Neuronal stem cell (in vitro differentiated cells): ENCODE measurements around the gene ATP5PD.

Experiments used
- DNase-seq: peaks from one replicate; pipeline ENCODE4 v3.0.0-alpha.2; 2013; ENCODE audit warnings: low spot score
- H2AFZ ChIP-seq: one replicate; pipeline ENCODE4 v1.6.1; 2013; ENCODE audit warnings: mild to moderate bottlenecking, low read length, inconsistent platforms
- H2AK5ac ChIP-seq: 2 replicates; pipeline ENCODE4 v1.6.1; 2013; ENCODE audit warnings: low read depth, mild to moderate bottlenecking, inconsistent platforms, low read length, moderate library complexity, mixed read lengths
- H2BK120ac ChIP-seq: 2 replicates; pipeline ENCODE4 v1.6.1; 2013; ENCODE audit warnings: low read depth, mild to moderate bottlenecking, inconsistent platforms, low read length, moderate library complexity, mixed read lengths
- H2BK12ac ChIP-seq: one replicate; pipeline ENCODE4 v1.6.1; 2013; ENCODE audit warnings: low read length, inconsistent platforms
- H2BK15ac ChIP-seq: 2 replicates; pipeline ENCODE4 v1.6.1; 2013; ENCODE audit warnings: mild to moderate bottlenecking, low read length, inconsistent platforms, mixed read lengths
- H2BK5ac ChIP-seq: one replicate; pipeline ENCODE4 v1.6.1; 2013; ENCODE audit warnings: inconsistent platforms, mild to moderate bottlenecking, low read length, moderate library complexity
- H3K14ac ChIP-seq: one replicate; pipeline ENCODE4 v1.6.1; 2013; ENCODE audit warnings: low read length, inconsistent platforms
- H3K18ac ChIP-seq: 2 replicates; pipeline ENCODE4 v1.6.1; 2013; ENCODE audit warnings: low read length, inconsistent platforms
- H3K23ac ChIP-seq: 2 replicates; pipeline ENCODE4 v1.6.1; 2013; ENCODE audit warnings: low read depth, mild to moderate bottlenecking, mixed read lengths, low read length, inconsistent platforms; ENCODE audit not compliant: poor library complexity
- H3K27ac ChIP-seq: replicated peaks from 3 replicates; pipeline ENCODE4 v1.5.1; 2013; ENCODE audit warnings: low read length, inconsistent platforms
- H3K27me3 ChIP-seq, 3 experiments: 2 replicates each; pipeline ENCODE4 v1.6.1; 2013; ENCODE audit warnings: low read length in 3 of 3, mild to moderate bottlenecking in 2 of 3, inconsistent platforms in 1 of 3, low read depth in 1 of 3, mixed read lengths in 1 of 3, moderate library complexity in 1 of 3; ENCODE audit not compliant: control insufficient read depth in 3 of 3, insufficient read depth in 3 of 3
- H3K36me3 ChIP-seq, 2 donors: replicated peaks in 1 of 2; 2 replicates each; pipeline ENCODE4 v1.6.1; 2013; ENCODE audit warnings: low read length in 2 of 2; ENCODE audit not compliant: control insufficient read depth in 2 of 2, insufficient read depth in 2 of 2
- H3K4ac ChIP-seq: 2 replicates; pipeline ENCODE4 v1.6.1; 2013; ENCODE audit warnings: inconsistent platforms, mild to moderate bottlenecking, low read length, moderate library complexity
- H3K4me1 ChIP-seq, 2 donors: 1 replicate in 1 of 2; 2 replicates in 1 of 2; pipeline ENCODE4 v1.6.1; 2013; ENCODE audit warnings: low read length in 2 of 2, low read depth in 1 of 2; ENCODE audit not compliant: control insufficient read depth in 2 of 2, insufficient read depth in 1 of 2
- H3K4me2 ChIP-seq: one replicate; pipeline ENCODE4 v1.6.1; 2013; ENCODE audit warnings: mild to moderate bottlenecking, low read length, inconsistent platforms; ENCODE audit not compliant: insufficient read depth, poor library complexity, severe bottlenecking
- H3K4me3 ChIP-seq, 2 donors: 2 replicates each; pipeline ENCODE4 v1.5.1; 2013; ENCODE audit warnings: low read length in 2 of 2, mild to moderate bottlenecking in 2 of 2, inconsistent platforms in 1 of 2, moderate library complexity in 1 of 2
- H3K79me1 ChIP-seq: one replicate; pipeline ENCODE4 v1.6.1; 2013; ENCODE audit warnings: low read depth, mild to moderate bottlenecking, inconsistent platforms, low read length, moderate library complexity
- H3K9ac ChIP-seq: one replicate; pipeline ENCODE4 v1.6.1; 2013; ENCODE audit warnings: mild to moderate bottlenecking, low read depth, low read length, inconsistent platforms; ENCODE audit not compliant: poor library complexity
- H3K9me3 ChIP-seq, 2 donors: replicated peaks in 1 of 2; 2 replicates each; pipeline versions ENCODE3 to v1.6.1; 2013; ENCODE audit warnings: low read length in 2 of 2, mild to moderate bottlenecking in 2 of 2, inconsistent platforms in 1 of 2, low read depth in 1 of 2, mixed read lengths in 1 of 2, moderate library complexity in 1 of 2; ENCODE audit not compliant: control insufficient read depth in 2 of 2, insufficient read depth in 1 of 2
- H4K8ac ChIP-seq: one replicate; pipeline ENCODE4 v1.6.1; 2013; ENCODE audit warnings: low read depth, mild to moderate bottlenecking, inconsistent platforms, low read length, moderate library complexity
- H4K91ac ChIP-seq: one replicate; pipeline ENCODE4 v1.6.1; 2013; ENCODE audit warnings: low read length, low read depth, mild to moderate bottlenecking, inconsistent platforms; ENCODE audit not compliant: poor library complexity
- WGBS, 2 donors: extraction: QIAGEN DNeasy Blood & Tissue Kit; methylation state at CpG; one replicate each; pipeline ENCODE4 v1.1.7; 2013; ENCODE audit warnings: missing lambda C conversion rate in 2 of 2, mixed read lengths in 1 of 2; ENCODE audit not compliant: insufficient read length in 2 of 2, insufficient replicate concordance in 1 of 2; ENCODE audit errors: extremely low coverage in 2 of 2; 5-methylcytosine and 5-hydroxymethylcytosine counted together

Gene ATP5PD

GRCh38 chr17:75020331-75021110, 26.2 kb downstream of the ATP5PD start:
- WGBS, 2 donors, result no CpG with 5 or more reads among the region's 19 CpGs
- no peak overlapping the region for H4K8ac ChIP-seq
- H3K4me3 ChIP-seq, result no peak overlapping the region
- no peak overlapping the region for H3K23ac ChIP-seq
- no peaks in the 10 kb centered on the region for H3K4me1 ChIP-seq
- no peak overlapping the region for H2BK5ac ChIP-seq
- H3K4ac ChIP-seq, result no peak overlapping the region
- H2AFZ ChIP-seq, result no peak overlapping the region
- no peak overlapping the region for H2AK5ac ChIP-seq
- H3K27ac ChIP-seq, result no peak overlapping the region
- no peak for DNase-seq
- H2BK15ac ChIP-seq, result no peak overlapping the region
- no peak overlapping the region for H3K9ac ChIP-seq
- H3K4me2 ChIP-seq, result no peak overlapping the region
- peaks cover 0 to 2% of the 10 kb centered on the region in 2 donors for H3K9me3 ChIP-seq
- no peaks in the 10 kb centered on the region for H3K27me3 ChIP-seq
- no peak overlapping the region for H3K14ac ChIP-seq
- H4K91ac ChIP-seq, result no peak overlapping the region
- no peak overlapping the region for H2BK12ac ChIP-seq
- peaks cover 30 to 53% of the 10 kb centered on the region in 2 donors for H3K36me3 ChIP-seq
- H2BK120ac ChIP-seq, result no peak overlapping the region
- no peaks in the 10 kb centered on the region for H3K79me1 ChIP-seq
- H3K18ac ChIP-seq, result no peak overlapping the region

DNA sequence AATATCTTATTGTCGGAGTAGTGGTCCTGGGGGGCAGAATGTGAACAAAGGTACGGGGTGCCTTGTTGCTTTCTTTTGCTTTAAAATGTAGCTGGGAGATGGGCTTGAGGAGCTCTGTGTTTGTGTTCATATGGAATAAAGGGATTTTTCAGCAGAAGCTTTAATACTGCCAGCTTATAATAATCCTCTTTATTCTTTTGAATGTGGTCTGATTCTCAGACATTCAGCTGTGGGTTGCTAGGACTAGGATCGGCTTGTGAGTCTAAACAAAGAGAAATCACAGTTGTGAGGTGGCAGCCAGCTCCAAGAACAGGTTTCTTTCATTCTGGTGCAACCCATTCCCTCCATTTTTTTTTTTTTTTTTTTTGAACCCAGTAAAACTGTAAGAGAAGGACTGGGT, 27.1 kb downstream of the ATP5PD start:
- WGBS, 2 donors, result no CpG with 5 or more reads among the region's 3 CpGs
- no peak overlapping the region for H3K4me2 ChIP-seq
- no peak overlapping the region for H3K23ac ChIP-seq
- DNase-seq, result no peak
- no peak overlapping the region for H4K8ac ChIP-seq
- H2AFZ ChIP-seq, result no peak overlapping the region
- H2BK5ac ChIP-seq, result no peak overlapping the region
- no peak overlapping the region for H4K91ac ChIP-seq
- H3K4me3 ChIP-seq, result no peak overlapping the region
- H3K4me1 ChIP-seq, result no peaks in the 10 kb centered on the region
- no peaks in the 10 kb centered on the region for H3K79me1 ChIP-seq
- H3K18ac ChIP-seq, result no peak overlapping the region
- H3K9ac ChIP-seq, result no peak overlapping the region
- H3K9me3 ChIP-seq, result peaks cover 0 to 2% of the 10 kb centered on the region in 2 donors
- H3K4ac ChIP-seq, result no peak overlapping the region
- H3K36me3 ChIP-seq, result peaks cover 30 to 57% of the 10 kb centered on the region in 2 donors
- no peak overlapping the region for H2BK12ac ChIP-seq
- no peak overlapping the region for H2BK120ac ChIP-seq
- H3K14ac ChIP-seq, result no peak overlapping the region
- H2AK5ac ChIP-seq, result no peak overlapping the region
- H3K27me3 ChIP-seq, result no peaks in the 10 kb centered on the region
- no peak overlapping the region for H2BK15ac ChIP-seq
- no peak overlapping the region for H3K27ac ChIP-seq

- Histone ChIP-seq H2AFZ (no peak overlapping the region), H2BK12ac (no peak overlapping the region), H3K23ac (no peak overlapping the region), H3K4ac (no peak overlapping the region), H3K4me3 (no peak overlapping the region), H3K4me1 (no peaks in the 10 kb centered on the region), H3K18ac (no peak overlapping the region), H4K91ac (no peak overlapping the region), H3K36me3 (peaks cover 30 to 58% of the 10 kb centered on the region in 2 donors), H2AK5ac (no peak overlapping the region), H2BK5ac (no peak overlapping the region), H3K9me3 (peaks cover 0 to 2% of the 10 kb centered on the region in 2 donors), H3K9ac (peak overlapping the region; percentile 27), H3K79me1 (no peaks in the 10 kb centered on the region), H3K14ac (no peak overlapping the region), H3K27me3 (no peaks in the 10 kb centered on the region), H3K4me2 (no peak overlapping the region), H3K27ac (no peak overlapping the region), H2BK120ac (no peak overlapping the region), H2BK15ac (no peak overlapping the region), H4K8ac (no peak overlapping the region)
- no CpG with 5 or more reads among the region's 5 CpGs for WGBS, 2 donors
- no peak for DNase-seq
These were observed 27.6 kb downstream of the ATP5PD start for GRCh38 chr17:75019146-75019545.

GRCh38 chr17:75013092-75013559, 33.6 kb downstream of the ATP5PD start:
- Histone ChIP-seq H3K27ac (peak overlapping the region; percentile 15), H3K4me3 (peak overlapping the region; percentile 76 to 94), H2BK12ac (no peak overlapping the region), H3K4me2 (peak overlapping the region; percentile 59), H3K4ac (no peak overlapping the region), H3K14ac (no peak overlapping the region), H3K79me1 (no peaks in the 10 kb centered on the region), H2BK15ac (no peak overlapping the region), H3K36me3 (peaks cover 5 to 16% of the 10 kb centered on the region in 2 donors), H3K9me3 (peaks cover 0 to 2% of the 10 kb centered on the region in 2 donors), H2BK5ac (no peak overlapping the region), H2BK120ac (no peak overlapping the region), H3K18ac (no peak overlapping the region), H3K23ac (no peak overlapping the region), H2AK5ac (no peak overlapping the region), H2AFZ (peak overlapping the region; percentile 87), H3K4me1 (peaks cover 7 to 12% of the 10 kb centered on the region in 2 donors), H3K27me3 (no peaks in the 10 kb centered on the region), H4K91ac (no peak overlapping the region), H3K9ac (peak overlapping the region; percentile 93), H4K8ac (no peak overlapping the region)
- WGBS, 2 donors, result no CpG with 5 or more reads among the region's 10 CpGs
- no peak for DNase-seq
